ENCODE results near the gene SMG6.

Gene SMG6

DNA sequence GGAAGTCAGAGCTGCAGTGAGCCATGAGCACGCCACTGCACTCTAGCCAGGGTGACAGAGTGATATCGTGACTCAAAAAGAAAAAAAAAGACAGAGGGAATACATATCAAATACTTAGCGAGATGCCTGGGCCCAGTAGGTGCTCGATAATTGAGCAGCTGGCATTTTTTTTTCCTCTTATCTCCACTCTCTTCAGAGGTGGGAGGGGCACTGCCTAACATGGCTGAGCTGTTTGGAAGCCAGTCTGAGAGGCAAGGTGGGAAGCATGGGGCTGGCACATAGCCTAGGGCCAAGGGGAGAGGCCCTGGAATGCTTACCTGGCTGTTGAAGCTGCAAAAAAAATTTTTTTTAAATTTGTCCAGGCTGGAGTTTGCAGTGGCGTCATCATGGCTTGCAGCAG is 210.2 kb downstream of the SMG6 start:
- no peak for DNase-seq

- no peak for DNase-seq
Measured at GRCh38 chr17:2092253-2092652, 211.3 kb downstream of the SMG6 start.

DNA sequence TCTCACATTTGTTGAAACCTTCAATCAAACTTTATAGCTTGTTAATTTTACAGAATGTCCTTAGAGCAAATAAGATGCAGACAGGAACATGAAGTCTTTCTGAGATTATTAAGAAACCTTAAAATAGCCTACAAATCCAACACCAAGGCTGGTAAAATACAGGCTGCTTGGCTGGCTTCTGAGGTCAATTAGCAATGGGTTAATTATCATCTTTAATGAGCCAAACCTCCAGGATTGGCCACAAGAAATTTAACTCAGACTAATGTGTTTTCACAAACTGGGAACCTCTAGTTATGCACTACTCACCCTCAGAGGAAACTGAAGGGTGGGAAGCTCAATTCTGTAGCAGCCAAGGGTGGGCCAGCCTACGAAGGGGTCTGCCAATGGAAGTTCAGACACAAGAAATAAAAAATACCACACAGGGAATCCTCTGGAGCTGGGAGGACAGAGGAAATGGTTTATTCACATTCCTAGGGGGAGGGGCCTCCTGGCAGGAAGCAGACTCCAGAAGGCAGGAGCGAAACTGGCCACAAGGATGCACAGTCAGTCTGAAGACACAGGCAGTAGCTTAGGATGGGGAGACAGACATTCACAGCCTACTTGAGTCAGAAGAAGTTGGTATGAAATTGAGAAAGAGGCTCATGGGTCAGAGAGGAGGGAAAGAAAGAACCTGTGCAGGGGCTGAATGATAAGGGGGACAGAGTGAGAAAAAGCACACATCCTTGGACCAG is 212.6 kb downstream of the SMG6 start:
- no peak for DNase-seq

- no peak for DNase-seq
Measured at GRCh38 chr17:2090210-2090641, 213.4 kb downstream of the SMG6 start.

DNA sequence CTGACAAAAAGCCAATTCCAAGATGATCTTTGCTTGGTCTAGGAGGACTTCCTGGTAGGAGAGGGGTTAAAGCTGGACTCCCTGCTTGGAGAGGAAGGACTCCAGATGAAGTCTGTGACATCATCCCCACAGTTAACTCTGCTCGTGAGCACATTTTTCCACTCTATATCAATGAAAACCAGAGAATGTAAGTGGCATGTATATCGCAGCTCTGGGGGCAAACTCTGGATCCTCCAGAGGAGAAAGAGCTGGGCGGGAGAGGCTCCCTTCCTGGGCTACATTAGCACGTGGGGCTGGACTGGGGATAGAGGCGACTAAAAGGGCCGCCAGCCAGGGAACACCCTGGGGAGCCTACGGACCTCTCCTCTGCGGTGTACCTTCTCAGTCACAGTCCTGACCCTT is 214.6 kb downstream of the SMG6 start:
- no peak for DNase-seq

DNA sequence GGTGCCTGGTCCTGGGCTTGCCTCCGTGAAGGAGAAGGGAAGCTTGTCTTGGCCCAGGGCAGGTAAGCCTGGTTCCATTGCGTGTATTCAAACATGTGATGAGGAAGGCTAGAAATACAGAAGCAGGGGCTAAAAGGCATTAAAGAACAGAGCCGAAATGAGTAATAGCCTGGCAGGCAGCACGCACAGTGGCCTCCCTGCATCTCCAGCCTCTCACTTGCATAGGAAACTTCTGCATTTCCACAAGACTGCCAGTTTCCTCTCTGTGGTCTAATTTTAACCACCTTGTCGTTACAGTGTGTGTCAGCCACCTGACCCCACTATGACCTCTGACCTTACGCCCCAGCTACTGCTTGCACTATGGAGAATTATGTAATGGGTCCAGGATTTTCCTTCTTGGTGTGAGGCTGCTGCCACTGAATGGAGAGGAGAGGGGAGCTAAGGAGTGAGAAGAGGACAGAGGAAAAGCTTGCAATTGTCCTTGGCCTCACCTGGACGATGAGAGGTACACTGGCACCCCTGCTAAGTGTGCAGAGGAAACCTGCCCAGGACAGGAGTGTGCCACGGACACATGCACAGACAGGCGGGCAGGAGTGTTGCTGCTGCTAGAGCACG is 215.9 kb downstream of the SMG6 start:
- DNase-seq = no peak

- no peak for DNase-seq
Measured at GRCh38 chr17:2086306-2086705, 217.3 kb downstream of the SMG6 start.

DNA sequence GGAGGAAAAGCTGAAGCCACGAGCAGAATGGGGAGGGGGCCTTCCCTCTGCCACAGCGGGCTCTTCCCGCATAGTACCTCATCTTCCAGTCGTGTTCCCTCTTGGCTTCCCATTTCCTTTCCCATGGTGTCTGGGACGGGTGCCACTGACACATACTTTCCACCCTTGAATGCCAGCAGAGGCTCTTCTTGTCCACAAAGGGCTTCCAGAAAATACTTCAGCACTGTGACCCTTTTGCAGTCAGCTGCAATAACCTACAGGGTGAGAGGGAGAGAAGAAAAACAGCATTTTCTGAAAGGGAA is 218.0 kb downstream of the SMG6 start:
- DNase-seq = no peak

- DNase-seq = no peak
Measured at GRCh38 chr17:2084766-2085647, 218.6 kb downstream of the SMG6 start.

- DNase-seq = no peak
Measured at GRCh38 chr17:2084036-2084765, 219.4 kb downstream of the SMG6 start.

GRCh38 chr17:2083613-2084035 is 220.0 kb downstream of the SMG6 start:
- DNase-seq = no peak

DNA sequence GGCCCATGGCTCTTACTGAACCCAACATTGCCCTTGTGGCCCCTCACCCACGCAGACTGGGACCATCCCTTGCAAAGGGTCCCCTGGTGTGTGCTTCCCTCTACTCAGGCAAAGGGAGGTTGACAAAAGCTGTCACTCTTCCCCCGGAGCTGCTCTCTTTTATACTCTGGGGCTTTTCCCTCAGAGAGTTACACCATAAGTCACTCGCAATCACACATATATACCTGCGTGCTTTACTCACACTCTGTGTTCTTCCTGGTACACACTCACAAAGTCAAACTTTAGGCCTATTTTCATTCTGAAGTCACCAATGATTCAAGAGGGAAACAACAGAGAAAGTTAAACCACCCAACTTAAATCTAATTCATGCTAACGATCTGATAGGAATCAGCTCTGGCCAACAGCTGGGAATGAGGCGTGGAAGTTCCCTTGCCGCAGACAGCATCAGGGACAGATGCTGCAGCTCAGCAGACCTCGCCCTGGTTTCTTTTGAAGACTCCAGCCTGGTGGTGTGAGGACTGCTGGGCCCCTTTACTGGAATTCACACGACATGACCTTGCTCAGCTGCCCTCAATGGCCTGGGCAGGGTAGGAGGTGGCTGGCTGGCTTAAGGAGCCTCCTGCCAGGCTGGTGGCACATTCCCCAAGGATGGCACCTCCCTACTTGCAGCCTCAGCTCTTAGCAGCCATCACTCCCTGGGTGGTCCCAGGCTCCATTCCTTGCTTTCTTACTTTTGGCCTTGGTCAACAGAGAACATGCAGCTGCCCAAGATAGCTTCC is 221.4 kb downstream of the SMG6 start:
- no peak for DNase-seq

DNA sequence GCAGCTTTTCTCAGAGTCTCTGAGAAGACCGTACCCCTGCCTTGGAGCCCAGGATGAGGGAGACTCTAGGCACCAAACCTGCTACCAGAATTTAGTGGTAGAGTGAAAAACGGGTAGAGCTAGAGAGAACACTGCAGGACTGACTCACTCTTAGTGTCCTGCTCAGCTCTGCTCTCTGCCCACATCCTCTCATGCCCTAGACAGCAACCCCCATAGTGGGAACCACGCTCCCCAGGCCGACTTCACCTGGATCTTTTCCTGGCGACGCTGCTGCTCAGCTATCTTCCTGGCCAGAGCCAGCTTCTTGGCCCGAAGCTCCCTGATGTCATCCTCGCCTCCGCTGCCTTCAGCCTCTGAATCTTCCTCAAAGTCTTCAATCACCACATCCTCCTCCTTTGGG is 222.0 kb downstream of the SMG6 start:
- no peak for DNase-seq

GRCh38 chr17:2077040-2077439 is 226.5 kb downstream of the SMG6 start:
- DNase-seq = no peak

DNA sequence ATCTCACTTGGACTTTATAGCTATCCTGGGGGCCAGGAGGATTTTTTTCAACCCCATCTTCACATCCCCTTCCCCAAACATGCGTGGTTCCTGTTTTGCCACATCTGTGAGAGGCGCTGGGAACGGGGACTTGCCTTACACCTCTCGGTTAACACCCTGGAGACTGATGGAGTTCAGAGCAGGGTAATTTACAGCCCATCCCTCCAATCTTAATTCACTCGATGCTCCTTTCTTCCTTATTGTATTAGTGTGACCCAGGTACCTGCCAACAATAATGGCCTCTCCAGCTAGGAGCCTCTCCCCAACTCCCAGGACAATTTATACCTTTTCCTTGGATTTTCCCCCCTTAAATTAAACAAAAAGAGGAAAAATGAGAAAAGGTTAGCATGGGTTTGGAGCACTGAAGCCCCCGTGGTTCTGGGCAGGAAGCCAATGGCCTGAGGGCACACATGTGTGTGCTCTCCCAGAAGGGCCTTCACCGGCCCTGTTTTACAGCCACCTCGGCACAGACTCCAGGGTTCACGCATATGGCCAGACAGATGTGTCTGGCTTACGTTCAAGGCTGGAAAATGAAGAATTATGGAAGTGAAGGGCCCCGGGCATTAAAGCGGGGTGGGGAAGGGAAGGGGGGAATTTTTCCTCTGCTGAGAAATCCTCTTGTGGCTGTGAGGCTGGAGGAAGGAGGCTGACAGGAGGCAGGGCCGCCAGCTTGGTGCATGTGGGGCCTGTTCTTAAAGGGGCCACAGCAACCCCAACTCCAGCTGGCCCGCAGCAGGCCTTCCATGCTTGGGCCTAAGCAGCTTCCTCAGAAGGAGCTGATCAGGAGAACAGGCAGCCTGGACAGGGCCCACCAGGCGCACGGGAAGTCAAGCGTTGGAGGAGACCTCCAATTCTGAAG is 227.2 kb downstream of the SMG6 start:
- DNase-seq = no peak

GRCh38 chr17:2075336-2076086 is 228.1 kb downstream of the SMG6 start:
- no peak for DNase-seq

- DNase-seq = no peak
Measured at GRCh38 chr17:2074919-2075318, 228.7 kb downstream of the SMG6 start.

- no peak for DNase-seq
Measured at GRCh38 chr17:2071455-2072281, 231.9 kb downstream of the SMG6 start.

DNA sequence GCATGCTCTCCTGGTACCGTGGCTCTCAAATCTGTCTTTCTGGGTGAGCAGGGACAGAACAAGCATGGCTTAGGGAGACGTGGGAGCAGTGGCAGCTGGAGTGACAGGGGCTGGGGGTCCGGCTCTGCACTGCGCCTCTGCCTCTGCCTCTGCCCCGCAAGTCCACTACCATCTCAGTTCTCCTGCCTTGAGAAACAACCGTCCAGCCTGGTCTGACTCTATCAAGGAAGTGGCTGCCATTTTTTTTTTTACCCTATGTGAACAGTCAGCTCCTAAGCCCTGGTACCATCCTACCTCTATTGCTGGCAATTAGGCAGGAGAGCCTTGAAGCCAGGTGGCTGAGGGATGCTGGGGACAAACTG is 232.6 kb downstream of the SMG6 start:
- DNase-seq = no peak

Data from DMS 273 treated with DMSO at 0.1 percent for 48 hours (cell line).